Upper lobe of left lung (tissue), 4 donors: ENCODE results near the gene HSF4.

Experiments used
- POLR2AphosphoS5 ChIP-seq, 2 donors: sonication (generic); formaldehyde crosslinking; IDR thresholded peaks; one replicate each; pipeline ENCODE4 v1.5.1; 2017; ENCODE audit warnings: antibody characterized with exemption in 2 of 2
- TF ChIP-seq, protein P1 (sequence below), 6 experiments: fragments of 450-650 bp in 4 of 6; fragments of 200-600 bp in 2 of 6; sonication (generic) in 2 of 6; IDR thresholded peaks; one replicate each; pipeline ENCODE4 v1.5.1; 2016 to 2019; ENCODE audit warnings: antibody characterized with exemption in 6 of 6

DNA sequence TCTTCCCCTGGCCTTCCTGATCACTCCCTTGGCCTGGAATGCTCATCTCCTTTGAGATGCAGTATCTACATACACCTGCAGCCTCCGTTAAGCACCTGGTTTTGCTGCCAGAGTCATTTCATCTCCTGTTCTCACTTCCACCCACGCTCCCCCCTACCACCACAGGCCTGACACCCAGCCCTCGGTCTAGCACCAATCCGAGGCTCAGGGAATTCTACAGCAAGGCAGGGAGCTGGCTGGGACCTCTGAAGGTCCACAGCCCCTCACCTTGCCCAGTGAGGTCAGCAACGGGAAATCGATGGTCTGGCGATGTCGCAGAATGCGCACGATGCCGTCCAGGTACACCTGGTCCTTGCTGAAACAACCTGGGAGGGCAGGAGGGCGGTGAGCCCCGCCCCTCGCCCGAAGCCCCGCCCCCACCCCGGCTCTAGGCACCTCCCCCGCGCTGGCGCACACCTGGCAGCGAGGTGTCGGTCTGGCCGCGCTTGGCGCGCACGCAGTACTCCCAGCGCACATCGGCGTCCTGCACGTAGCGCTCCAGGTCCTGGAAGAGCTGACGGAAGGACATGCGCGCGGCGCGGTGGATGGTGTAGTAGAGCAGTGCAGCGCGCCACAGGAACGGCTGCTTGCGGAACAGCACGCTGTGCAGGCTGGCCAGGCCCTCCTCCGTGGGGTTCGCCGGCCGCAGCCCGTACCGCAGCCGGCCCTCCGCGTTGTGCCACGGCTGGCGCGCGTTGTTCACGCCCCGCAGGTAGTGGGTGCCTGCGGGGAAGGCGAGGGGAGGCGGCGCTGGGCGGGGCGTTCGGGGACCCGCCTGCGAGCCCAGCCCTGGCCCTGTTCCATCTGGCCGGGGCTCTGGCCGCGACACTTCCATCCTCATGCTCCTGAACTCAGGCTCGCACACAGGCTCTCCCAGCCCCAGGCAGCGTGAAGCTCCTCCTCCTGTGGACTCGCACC is 13.5 kb downstream of the HSF4 start:
- TF ChIP-seq, protein P1, sequence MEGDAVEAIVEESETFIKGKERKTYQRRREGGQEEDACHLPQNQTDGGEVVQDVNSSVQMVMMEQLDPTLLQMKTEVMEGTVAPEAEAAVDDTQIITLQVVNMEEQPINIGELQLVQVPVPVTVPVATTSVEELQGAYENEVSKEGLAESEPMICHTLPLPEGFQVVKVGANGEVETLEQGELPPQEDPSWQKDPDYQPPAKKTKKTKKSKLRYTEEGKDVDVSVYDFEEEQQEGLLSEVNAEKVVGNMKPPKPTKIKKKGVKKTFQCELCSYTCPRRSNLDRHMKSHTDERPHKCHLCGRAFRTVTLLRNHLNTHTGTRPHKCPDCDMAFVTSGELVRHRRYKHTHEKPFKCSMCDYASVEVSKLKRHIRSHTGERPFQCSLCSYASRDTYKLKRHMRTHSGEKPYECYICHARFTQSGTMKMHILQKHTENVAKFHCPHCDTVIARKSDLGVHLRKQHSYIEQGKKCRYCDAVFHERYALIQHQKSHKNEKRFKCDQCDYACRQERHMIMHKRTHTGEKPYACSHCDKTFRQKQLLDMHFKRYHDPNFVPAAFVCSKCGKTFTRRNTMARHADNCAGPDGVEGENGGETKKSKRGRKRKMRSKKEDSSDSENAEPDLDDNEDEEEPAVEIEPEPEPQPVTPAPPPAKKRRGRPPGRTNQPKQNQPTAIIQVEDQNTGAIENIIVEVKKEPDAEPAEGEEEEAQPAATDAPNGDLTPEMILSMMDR (IDR thresholded peaks at IDR 0.05): peak in 5 of 6 experiments; percentile 31 to 67 (median 33)
- peak; percentile 16 to 44 for TF ChIP-seq POLR2AphosphoS5 (IDR thresholded peaks at IDR 0.05)
